Progenitor cell of endocrine pancreas (in vitro differentiated cells): ENCODE measurements around the gene PORCN. TPM values are rescaled to one million over a fixed set of nuclear protein-coding genes. Genes with fewer than 3 reads are reported as not detected.

ENCODE experiments used
- DNase-seq: peaks from one replicate; pipeline ENCODE4 v3.0.0; 2021; ENCODE audit warnings: low spot score; ENCODE audit not compliant: unreplicated experiment
- H3K27ac Mint-ChIP-seq: 2 replicates; pipeline ENCODE4 v1.8.0; 2021; ENCODE audit warnings: mild to moderate bottlenecking, moderate library complexity, mixed read lengths
- H3K27me3 Mint-ChIP-seq: 2 replicates; pipeline ENCODE4 v1.8.0; 2021; ENCODE audit warnings: mixed read lengths
- H3K36me3 Mint-ChIP-seq: 2 replicates; pipeline ENCODE4 v1.8.0; 2022; ENCODE audit warnings: mixed read lengths; ENCODE audit not compliant: insufficient read depth
- H3K4me1 Mint-ChIP-seq: 2 replicates; pipeline ENCODE4 v1.8.0; 2021; ENCODE audit warnings: low read depth, mixed read lengths
- H3K4me3 Mint-ChIP-seq: 2 replicates; pipeline ENCODE4 v1.8.0; 2021; ENCODE audit warnings: low read depth, mild to moderate bottlenecking, moderate library complexity, mixed read lengths
- H3K9me3 Mint-ChIP-seq: 2 replicates; pipeline ENCODE4 v1.8.0; 2021; ENCODE audit warnings: low read depth, mixed read lengths
- total RNA-seq: library from RNA; stranded (reverse); gene quantifications from 2 replicates; pipeline ENCODE4 v1.2.1, GENCODE V29; 2021
- TF ChIP-seq, protein P1 (sequence below): fragments of 200-600 bp; sonication (generic); IDR thresholded peaks from one replicate; pipeline ENCODE4 v1.5.0; 2021; ENCODE audit warnings: antibody characterized with exemption, mild to moderate bottlenecking; ENCODE audit not compliant: unreplicated experiment

PORCN gene
- total RNA-seq, 1 donor from 2014 or later, result 6.5 TPM

DNA sequence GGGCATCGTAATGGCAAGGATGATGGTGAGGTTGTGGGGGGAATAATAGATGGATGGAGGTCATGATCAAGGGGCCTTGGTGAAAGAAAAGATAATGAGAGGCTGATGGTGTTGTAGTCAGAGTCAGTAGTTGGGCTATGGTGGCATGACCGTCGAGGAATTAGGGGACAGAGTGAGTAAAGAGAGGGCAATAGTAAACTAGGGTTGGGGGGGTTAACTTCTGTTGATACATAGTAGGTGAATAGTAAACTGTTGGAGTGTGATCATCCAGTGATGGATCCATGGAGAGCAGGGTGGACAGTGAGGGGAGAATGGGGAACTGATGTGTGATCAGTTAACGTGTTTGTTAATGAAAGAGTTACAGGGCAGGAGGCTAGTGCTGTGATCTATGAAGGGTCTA, 31.9 kb upstream of the PORCN start:
- no peak for DNase-seq
- peaks cover 18% of the 10 kb centered on the region for H3K4me1 Mint-ChIP-seq
- H3K36me3 Mint-ChIP-seq, result peaks cover 8% of the 10 kb centered on the region
- H3K27me3 Mint-ChIP-seq, result no peaks in the 10 kb centered on the region
- peaks cover 27% of the 10 kb centered on the region for H3K9me3 Mint-ChIP-seq
- peak overlapping the region; percentile 91 for H3K4me3 Mint-ChIP-seq
- H3K27ac Mint-ChIP-seq, result no peak overlapping the region
- TF ChIP-seq, protein P1, sequence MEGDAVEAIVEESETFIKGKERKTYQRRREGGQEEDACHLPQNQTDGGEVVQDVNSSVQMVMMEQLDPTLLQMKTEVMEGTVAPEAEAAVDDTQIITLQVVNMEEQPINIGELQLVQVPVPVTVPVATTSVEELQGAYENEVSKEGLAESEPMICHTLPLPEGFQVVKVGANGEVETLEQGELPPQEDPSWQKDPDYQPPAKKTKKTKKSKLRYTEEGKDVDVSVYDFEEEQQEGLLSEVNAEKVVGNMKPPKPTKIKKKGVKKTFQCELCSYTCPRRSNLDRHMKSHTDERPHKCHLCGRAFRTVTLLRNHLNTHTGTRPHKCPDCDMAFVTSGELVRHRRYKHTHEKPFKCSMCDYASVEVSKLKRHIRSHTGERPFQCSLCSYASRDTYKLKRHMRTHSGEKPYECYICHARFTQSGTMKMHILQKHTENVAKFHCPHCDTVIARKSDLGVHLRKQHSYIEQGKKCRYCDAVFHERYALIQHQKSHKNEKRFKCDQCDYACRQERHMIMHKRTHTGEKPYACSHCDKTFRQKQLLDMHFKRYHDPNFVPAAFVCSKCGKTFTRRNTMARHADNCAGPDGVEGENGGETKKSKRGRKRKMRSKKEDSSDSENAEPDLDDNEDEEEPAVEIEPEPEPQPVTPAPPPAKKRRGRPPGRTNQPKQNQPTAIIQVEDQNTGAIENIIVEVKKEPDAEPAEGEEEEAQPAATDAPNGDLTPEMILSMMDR, result no peak

DNA sequence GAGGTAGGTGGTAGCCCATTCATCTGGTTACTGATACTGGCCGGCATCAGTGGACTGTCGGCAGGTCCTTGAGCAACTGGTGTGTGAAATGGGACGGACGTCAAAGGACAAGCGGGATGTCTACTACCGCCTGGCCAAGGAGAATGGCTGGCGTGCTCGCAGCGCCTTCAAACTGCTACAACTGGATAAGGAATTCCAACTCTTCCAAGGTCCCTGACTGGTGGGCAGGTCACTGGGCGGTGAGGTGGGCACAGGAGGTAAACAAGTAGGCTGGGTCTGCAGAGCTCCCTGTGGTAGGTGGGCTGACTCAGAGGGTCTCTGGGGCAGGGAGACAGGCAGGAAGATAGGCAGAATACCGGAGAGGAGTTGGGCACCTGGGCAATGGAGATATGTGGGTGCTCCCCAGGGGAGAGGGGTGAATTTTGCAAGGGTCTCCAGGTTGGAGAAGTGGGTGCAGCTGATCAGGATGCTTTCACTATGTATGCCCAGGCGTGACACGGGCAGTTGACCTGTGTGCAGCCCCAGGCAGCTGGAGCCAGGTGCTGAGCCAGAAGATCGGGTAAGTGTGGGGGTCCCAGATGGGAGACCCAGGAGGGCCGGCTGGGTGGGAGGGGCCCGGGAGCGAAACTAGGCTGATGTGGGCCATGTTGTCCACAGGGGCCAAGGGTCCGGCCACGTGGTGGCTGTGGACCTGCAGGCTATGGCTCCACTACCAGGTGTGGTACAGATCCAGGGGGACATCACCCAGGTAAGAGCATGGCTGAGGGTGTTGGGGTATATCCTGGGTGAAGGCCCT, 30.6 kb upstream of the PORCN start:
- no peaks in the 10 kb centered on the region for H3K27me3 Mint-ChIP-seq
- H3K4me1 Mint-ChIP-seq, result peaks cover 14% of the 10 kb centered on the region
- no peak for DNase-seq
- peaks cover 27% of the 10 kb centered on the region for H3K9me3 Mint-ChIP-seq
- no peak overlapping the region for H3K4me3 Mint-ChIP-seq
- no peak overlapping the region for H3K27ac Mint-ChIP-seq
- TF ChIP-seq, protein P1, result no peak
- peaks cover 10% of the 10 kb centered on the region for H3K36me3 Mint-ChIP-seq

DNA sequence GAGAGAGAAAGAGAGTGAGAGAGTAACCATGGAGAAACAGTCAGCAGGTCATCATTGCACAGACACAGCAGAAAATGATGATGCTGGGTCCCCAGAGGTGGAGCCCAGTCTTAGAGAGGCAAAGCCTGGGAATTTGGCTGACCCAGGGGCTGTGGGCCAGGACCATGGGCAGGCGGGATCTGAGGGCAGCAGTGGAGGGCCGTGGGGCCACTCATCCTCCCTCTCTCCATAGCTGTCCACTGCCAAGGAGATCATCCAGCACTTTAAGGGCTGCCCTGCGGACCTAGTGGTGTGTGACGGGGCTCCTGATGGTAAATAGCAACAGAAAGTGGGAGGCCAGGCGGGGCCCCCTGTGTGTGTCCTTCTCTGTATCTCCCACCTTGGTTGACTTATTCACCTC, 30.0 kb upstream of the PORCN start:
- Mint-ChIP-seq H3K4me3 (no peak overlapping the region), H3K4me1 (peaks cover 12% of the 10 kb centered on the region), H3K27ac (peak overlapping the region; percentile 43), H3K36me3 (peaks cover 10% of the 10 kb centered on the region), H3K27me3 (no peaks in the 10 kb centered on the region), H3K9me3 (peaks cover 27% of the 10 kb centered on the region)
- TF ChIP-seq, protein P1, result no peak
- DNase-seq, result no peak

DNA sequence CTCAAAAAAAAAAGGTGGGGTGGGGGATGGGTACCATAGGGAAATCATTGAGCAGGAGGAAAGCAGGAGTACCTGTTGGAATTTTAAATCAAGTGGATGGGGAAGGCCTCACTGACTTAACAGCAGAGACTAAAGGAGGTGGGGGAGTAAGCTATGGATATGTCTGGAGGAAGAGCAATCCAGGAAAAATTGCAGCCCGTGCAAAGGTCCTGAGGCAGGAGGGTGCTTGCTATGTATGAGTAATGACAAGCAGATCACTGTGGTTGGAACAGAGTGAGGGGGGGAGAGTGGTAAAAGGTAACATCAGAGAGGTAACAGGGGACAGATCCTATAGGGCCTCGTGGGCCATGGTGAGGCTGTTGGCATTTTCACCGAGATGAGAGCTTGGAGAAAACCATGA, 28.6 kb upstream of the PORCN start:
- TF ChIP-seq, protein P1, result no peak
- Mint-ChIP-seq H3K27ac (no peak overlapping the region), H3K4me1 (peaks cover 9% of the 10 kb centered on the region), H3K27me3 (no peaks in the 10 kb centered on the region), H3K36me3 (peaks cover 10% of the 10 kb centered on the region), H3K4me3 (no peak overlapping the region), H3K9me3 (peaks cover 27% of the 10 kb centered on the region)
- DNase-seq, result no peak

DNA sequence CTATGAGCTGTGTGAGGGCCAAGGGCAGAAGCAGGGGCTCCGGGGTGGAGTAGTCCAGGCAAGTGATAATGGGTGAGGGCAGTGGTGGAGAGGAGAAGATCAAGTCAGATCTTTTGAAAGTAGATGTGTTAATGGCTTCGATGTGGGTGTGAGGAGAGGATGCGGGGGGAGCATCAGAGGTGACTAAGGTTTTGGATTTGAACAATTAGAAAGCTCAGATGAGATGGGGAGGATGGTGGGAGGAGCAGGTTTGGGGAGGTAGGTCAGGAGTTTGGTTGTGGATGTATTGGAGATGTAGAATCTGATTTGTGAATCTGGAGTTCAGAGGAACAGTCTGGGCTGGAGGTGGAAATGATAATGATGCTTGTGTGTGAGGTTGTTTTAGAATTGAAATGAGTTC, 28.2 kb upstream of the PORCN start:
- TF ChIP-seq, protein P1, result no peak
- Mint-ChIP-seq H3K9me3 (peaks cover 27% of the 10 kb centered on the region), H3K36me3 (peaks cover 10% of the 10 kb centered on the region), H3K27ac (no peak overlapping the region), H3K27me3 (no peaks in the 10 kb centered on the region), H3K4me3 (no peak overlapping the region), H3K4me1 (peaks cover 9% of the 10 kb centered on the region)
- no peak for DNase-seq
